GM18498 (cell line): Measurements from ENCODE around the gene OR2T11.
"Not testable (repeated sequence)": the region's sequence is repeated elsewhere in the genome, so short reads cannot be mapped to it uniquely, and the experiment has no call there.

ENCODE experiments used
- ATAC-seq: cut with Tn5 transposase; IDR thresholded peaks from one replicate; pipeline ENCODE4 v1.9.1; 2021; ENCODE audit warnings: mild to moderate bottlenecking, moderate library complexity; ENCODE audit not compliant: unreplicated experiment

The OR2T11 gene

GRCh38 chr1:248634991-248635390 lies at the start of gene OR2T11:
TSS of gene OR2T11 (minus strand) at chr1:248635091. CDS start at chr1:248627128, 7,963 bp downstream.
- not testable (repeated sequence) for ATAC-seq

- ATAC-seq = no peak
These were observed 46.8 kb upstream of the OR2T11 start for GRCh38 chr1:248681651-248682050.

GRCh38 chr1:248670003-248670402 lies 35.1 kb upstream of the OR2T11 start:
- ATAC-seq = no peak

GRCh38 chr1:248663453-248664328 lies 28.8 kb upstream of the OR2T11 start:
- peak; percentile 97 for ATAC-seq

GRCh38 chr1:248656797-248657196 lies 21.9 kb upstream of the OR2T11 start:
- ATAC-seq = peak; percentile 58

- peak; percentile 79 for ATAC-seq
These were observed 20.5 kb upstream of the OR2T11 start, which contains the start of gene OR2T27 for GRCh38 chr1:248655354-248655753. TSS of gene OR2T27 (minus strand) at chr1:248655528. CDS start at chr1:248650884, 4,644 bp downstream.

- ATAC-seq = not testable (repeated sequence)
These were observed 14.1 kb upstream of the OR2T11 start for GRCh38 chr1:248648770-248649536.

GRCh38 chr1:248645178-248645577 lies 10.3 kb upstream of the OR2T11 start, which contains the start of gene OR2T35:
TSS of gene OR2T35 (minus strand) at chr1:248645278. CDS start at chr1:248639258, 6,020 bp downstream.
- ATAC-seq = not testable (repeated sequence)

- ATAC-seq = peak; percentile 60
These were observed 8.2 kb upstream of the OR2T11 start for GRCh38 chr1:248642971-248643651.

- ATAC-seq = peak; percentile 20
These were observed 6.7 kb upstream of the OR2T11 start for GRCh38 chr1:248641583-248641982.

- peak; percentile 50 for ATAC-seq
These were observed 6.0 kb upstream of the OR2T11 start for GRCh38 chr1:248640906-248641305.

GRCh38 chr1:248639652-248640051 lies 4.8 kb upstream of the OR2T11 start:
- ATAC-seq = peak; percentile 26

GRCh38 chr1:248636612-248637011 lies 1.7 kb upstream of the OR2T11 start:
- not testable (repeated sequence) for ATAC-seq

- ATAC-seq = no peak
These were observed 3.4 kb downstream of the OR2T11 start for GRCh38 chr1:248631354-248632008.

GRCh38 chr1:248630551-248630950 lies 4.3 kb downstream of the OR2T11 start:
- no peak for ATAC-seq

- peak; percentile 93 for ATAC-seq
These were observed 6.7 kb downstream of the OR2T11 start for GRCh38 chr1:248627971-248628844.

GRCh38 chr1:248625971-248626370 lies 8.9 kb downstream of the OR2T11 start:
- ATAC-seq = no peak

- ATAC-seq = no peak
These were observed 9.7 kb downstream of the OR2T11 start for GRCh38 chr1:248625166-248625565.

- ATAC-seq = peak; percentile 88
These were observed 12.3 kb downstream of the OR2T11 start for GRCh38 chr1:248622570-248623001.
